ENCODE results near the gene GNPTG. TPM values are rescaled to one million over a fixed set of nuclear protein-coding genes. Genes with fewer than 3 reads are reported as not detected.

Gene GNPTG
- total and polyA plus RNA-seq, 2 of the 8 experiments (the other 6 are each of a cell fraction or from before 2014, with no cell fraction given): 26.2 to 51.2 TPM

- TF ChIP-seq HDAC2 (IDR thresholded peaks at IDR 0.05; ENCODE audit: borderline replicate concordance in 1 of 2, low read depth in 2 of 2, low read length in 2 of 2) (no peak), CREB1 (IDR thresholded peaks at IDR 0.05) (no peak), EGR1 (IDR thresholded peaks at IDR 0.05; ENCODE audit: borderline replicate concordance, low read depth, low read length) (no peak), SP1 (IDR thresholded peaks at IDR 0.05; ENCODE audit: low read depth, low read length) (no peak), TCF12 (IDR thresholded peaks at IDR 0.05; ENCODE audit: low read depth, low read length) (no peak)
Observed at GRCh38 chr16:1310832-1311200, 40.9 kb upstream of the GNPTG start (continued).
